CD4-positive, alpha-beta T cell treated with Interleukin-17A for 1 hour (primary cell): ENCODE measurements around the gene TOR2A.

Experiments
- DNase-seq: peaks from one replicate; pipeline ENCODE4 v3.0.0-alpha.2; 2020

The TOR2A gene

GRCh38 chr9:127741831-127742434 is 6.8 kb upstream of the TOR2A start:
- no peak for DNase-seq

GRCh38 chr9:127739614-127740330 is 4.7 kb upstream of the TOR2A start:
- DNase-seq, result no peak

DNA sequence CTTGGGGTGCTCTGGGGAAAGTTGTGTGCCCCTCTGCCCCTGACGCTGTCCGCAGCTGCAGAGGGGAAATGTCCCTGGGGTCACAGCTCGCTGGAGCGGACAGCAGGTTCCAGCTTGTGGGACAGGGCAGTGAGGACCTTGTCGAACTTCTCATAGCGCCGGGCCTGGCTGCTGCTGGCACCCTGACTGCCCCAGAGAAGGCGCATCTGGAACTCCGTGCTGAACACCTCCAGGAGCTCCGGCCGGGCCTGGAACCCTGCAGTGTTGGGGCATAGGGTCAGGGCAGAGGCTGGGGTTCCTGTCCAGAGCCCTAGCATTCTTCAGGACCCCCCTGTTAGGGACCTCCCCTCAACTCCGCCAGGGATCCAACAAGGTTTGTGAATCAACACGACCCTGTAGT is 3.6 kb upstream of the TOR2A start:
- no peak for DNase-seq

DNA sequence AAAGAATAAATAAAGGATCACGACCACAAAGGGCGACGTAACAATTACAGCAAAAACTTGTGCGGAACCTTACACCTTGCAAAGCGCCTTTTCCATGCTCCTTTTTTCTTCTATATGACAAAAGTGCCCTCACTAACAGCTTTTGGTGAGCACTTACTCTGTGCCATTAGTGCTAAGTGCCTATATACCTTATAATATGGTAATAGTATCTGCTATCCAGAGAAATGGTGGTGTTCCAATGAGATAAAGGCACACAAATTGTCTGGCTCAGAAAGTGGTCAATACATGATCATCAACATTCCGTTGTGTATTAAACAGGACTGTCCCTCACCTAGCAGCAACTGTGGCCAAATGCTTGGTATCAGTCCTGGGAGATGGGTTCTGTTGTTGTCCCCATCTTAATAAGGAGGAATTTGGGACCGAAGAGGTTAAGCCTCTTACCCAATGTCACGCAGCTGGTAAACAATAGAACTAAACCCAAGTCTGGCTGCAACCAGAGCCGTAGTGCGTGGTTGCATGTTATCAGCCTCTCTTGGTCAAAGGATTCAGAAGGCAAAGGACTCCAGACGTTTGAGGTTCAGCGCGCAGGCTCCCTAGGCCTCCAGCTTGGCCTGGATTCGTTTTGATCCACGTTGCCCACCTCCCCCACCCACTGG is 564 bp upstream of the TOR2A start:
- DNase-seq, result no peak

DNA sequence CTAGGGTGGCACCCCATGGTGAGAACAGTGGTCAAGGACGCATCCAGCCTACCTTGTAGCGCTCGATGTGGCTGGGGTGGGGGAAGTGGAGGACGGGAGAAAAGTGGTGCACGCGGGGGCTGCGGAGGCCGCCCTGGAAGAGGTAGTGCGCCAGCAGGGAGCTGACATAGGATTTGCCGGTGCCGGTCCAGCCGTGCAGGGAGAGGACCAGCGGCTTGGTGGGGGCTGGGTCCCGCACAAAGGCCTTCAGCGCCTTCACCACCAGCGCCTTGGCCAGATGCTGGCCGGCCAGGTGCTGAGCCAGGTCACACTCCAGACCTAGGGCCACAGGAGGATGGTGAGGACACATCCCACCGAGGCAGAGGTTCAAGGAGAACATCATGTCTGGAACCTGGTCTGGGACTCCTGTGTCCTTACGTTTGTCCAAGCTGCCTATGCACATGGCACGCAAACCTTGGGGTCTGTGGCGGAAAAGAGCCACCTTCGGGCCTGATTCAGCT is 797 bp downstream of the TOR2A start:
- DNase-seq, result no peak

DNA sequence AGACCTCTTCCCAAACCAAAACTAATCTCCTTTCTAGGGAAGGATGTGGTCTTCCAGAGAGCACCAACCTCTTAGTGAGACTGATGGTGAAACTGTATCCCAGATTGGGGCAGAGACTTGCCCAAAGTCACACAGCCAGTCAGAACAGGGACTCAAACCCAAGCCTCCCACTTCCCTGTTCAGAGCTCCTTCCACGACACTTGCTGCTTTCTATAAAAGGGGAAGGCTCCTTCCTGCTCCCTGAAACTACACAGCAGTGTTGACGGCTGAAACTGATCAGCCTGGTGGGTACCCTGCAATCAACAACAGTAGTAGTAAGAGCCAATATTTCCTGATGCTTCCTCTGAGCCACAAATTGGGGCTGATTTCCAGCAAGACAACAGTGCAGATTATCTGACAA is 1.5 kb downstream of the TOR2A start:
- no peak for DNase-seq

DNA sequence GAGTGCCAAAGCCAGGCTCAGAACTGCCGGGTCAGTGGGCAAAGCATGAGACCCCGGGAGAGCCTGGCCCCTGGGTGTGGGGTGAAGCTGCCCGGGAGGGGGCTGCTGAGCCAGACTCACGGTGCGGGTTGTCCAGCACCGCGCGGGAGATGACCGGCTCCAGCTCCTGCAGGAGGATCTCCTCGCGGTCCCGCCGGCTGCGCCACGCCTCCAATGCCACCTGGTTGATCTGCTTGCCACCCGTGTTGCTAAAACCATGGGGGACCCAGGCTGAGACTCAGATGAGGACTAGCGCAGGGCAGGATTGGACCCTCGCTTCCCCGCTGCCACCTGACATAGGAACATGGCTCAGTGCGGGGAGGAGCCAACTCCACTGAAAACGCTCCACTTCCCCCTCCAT is 2.6 kb downstream of the TOR2A start:
- DNase-seq, result no peak

DNA sequence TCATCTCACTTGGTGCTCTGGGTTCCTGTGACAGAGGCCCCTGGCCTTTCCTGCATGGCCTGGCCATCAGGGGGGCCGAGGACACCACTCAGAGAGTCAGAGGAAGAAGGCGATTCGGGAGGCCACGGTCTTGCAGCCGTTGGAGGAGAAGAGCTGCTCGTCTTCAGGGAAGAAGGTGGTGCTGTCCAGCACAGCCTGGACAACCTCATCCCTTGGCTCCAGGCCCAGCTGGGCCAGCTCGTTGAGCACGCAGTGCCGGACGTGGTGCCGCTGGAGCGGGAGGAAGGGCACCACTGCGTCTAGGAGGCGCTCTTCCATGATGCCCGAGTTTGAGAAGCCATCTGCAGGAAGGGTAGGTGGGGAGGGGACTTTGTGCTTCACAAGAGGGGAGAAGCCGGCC is 3.2 kb downstream of the TOR2A start:
- no peak for DNase-seq

- no peak for DNase-seq
Observed at GRCh38 chr9:127730799-127731410, 4.2 kb downstream of the TOR2A start.

- no peak for DNase-seq
Observed at GRCh38 chr9:127730262-127730661, 4.8 kb downstream of the TOR2A start.

DNA sequence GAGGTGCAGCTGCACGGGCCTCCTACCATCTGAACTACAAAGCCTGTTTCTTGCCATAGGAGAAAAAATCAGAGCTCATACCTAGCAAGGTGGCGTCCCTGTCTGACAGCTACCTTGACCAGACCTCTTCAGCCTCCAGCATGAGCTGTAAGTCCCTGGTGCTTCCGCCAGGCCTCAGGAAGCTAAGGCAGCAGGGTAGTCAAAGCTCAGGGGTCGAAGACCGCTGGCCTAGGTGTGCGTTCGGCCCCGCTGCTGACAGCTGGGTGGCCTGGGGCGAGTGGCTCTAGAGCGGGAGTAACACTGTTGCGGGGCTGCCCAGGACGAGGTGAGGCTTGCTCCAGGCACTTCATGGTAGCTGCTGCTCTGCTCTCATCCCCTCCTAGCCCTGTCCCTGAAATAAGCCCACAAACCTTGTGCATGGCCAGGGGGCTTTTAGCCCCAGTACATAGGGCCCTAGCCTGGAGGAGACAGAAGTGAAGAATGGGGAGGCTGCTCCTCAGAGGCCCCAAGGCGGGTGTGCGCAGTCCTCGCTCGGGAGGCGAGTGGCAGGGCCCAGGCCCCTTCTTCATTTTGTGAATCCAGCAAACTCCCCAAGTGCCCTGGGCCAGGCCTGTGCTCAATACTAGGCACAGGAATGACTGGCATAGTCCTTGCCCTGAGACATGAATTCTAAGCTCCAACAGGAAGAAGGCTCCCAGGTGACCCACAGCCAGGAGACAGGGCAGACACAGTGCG is 5.4 kb downstream of the TOR2A start:
- DNase-seq, result no peak

GRCh38 chr9:127728808-127729207 is 6.3 kb downstream of the TOR2A start:
- no peak for DNase-seq

- DNase-seq, result no peak
Observed at GRCh38 chr9:127726871-127727270, 8.2 kb downstream of the TOR2A start.

- no peak for DNase-seq
Observed at GRCh38 chr9:127724012-127724411, 11.1 kb downstream of the TOR2A start.

DNA sequence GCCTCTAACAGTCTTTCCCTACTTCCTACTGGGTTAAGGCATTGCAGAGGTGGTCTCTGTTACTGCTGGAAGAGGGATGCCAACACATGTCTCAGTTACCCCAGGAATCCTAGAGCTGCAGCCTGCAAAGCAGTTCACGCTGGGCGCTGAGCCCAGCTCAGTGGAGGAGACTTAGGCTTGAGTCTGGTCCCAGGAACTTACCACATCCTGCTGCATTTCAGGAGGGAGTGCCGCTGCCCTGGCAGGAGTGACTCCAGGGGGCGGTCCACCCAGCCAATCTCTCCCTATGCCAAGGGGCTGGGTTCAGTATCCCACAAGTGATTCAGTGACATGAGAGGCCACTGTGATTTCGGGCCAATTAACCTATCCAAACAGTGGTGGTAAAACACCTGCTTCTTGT is 11.7 kb downstream of the TOR2A start:
- DNase-seq, result no peak

DNA sequence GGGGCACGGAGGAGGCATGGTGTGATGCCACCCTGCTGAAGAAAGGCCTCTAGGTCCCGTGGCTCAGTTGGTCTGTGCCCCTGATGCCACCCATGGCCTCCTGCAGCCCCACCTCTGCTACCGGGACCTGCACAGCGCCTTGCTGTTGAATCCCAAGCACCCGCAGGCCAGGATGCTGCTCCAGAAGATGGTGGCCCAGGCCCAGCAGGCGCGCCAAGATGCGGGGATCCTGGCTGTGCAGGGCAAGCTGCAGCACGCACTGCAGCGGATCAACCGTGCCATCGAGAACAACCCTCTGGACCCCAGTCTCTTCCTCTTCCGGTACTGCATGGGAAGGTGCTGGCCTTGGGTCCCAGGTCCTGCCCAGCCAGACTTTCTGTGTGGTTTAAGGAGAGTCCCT is 12.1 kb downstream of the TOR2A start:
- no peak for DNase-seq

GRCh38 chr9:127722055-127722745 is 12.9 kb downstream of the TOR2A start:
- DNase-seq, result no peak

DNA sequence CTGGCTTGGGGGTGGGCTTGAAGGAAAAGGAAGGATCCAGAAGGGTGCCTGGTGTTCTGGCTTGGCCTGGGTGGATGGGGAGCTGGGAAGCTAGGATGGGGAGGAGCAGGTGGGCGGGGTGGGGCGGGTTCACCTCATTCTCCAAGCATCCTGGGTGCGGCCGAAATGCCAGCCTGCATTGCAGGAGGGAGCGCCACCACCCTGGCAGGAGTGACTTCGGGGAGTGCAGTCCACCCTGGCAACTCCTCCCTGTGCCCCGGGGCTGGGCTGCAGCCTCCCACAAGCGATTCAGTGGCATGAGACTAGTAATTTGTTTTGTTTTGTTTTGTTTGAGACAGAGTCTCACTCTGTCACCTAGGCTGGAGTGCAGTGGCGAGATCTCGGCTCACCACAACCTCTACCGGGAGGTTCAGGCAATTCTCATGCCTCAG is 13.7 kb downstream of the TOR2A start:
- DNase-seq, result peak; percentile 45

DNA sequence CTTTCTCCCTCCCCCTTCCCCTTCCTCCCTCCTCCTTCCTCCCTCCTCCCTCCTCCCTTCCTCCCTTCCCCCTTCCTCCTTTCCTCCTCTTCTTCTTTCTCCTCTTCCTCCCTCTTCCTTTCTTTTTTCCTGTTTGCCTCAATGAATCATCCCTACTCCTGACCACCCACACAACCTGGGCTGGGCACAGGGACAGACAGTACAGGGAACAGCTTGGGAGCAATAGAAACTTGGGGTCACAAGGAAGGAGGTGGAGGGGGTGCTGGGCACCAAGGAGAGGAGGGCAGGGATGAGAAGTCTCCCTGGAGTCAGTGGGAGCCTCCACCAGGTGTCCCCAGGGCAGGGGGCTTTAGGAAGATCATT is 14.2 kb downstream of the TOR2A start:
- DNase-seq, result no peak

- peak; percentile 50 for DNase-seq
Observed at GRCh38 chr9:127720031-127720864, 14.8 kb downstream of the TOR2A start.

DNA sequence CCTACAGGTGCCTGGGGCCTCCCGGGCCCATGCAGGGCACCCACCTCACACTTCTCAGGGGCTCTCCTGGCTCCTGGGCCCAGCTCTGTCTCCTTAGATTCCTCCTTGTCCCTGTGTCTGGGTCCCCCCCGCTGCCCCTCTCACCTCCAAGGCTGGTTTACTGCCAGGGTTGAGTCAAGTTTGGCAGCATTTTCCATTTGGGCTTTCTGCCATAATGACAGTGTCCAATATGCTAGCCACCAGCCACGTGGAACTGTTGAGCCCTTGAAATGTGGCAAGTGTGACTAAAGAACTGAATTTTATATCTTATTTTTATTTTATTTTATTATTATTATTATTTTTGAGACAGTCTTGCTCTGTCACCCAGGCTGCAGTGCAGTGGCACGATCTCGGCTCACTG is 17.3 kb downstream of the TOR2A start:
- DNase-seq, result no peak

DNA sequence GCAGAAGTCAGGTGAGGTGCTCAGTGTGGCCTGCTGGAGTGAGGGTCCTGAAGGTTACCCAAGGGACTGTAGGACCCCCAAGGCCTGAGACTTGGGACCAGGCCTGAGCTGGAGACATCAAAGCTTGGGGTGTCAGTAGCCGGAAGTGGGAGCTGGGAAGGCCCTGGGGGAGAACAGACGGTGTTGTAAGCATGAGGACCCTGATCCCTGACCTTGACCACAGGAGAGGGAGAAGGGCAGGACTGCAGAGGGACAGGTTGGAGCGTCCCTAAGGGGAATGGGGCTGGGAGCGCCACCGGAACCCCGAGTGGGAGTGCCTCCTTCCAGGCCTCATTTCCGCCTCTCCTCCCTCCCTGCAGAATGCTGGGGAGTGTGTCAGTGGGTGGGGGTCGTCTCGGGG is 18.7 kb downstream of the TOR2A start:
- no peak for DNase-seq
